ENCODE measurements around the gene PCARE. TPM values are rescaled to one million over a fixed set of nuclear protein-coding genes. Genes with fewer than 3 reads are reported as not detected.

Gene PCARE
- total RNA-seq, 4 donors from 2014 or later, result 0.20 to 0.30 (median 0.21) TPM

- H3K9me3 ChIP-seq, result no peaks in the 10 kb centered on the region
- peak overlapping the region in 1 of 4 donors; percentile 38 for H3K4me3 ChIP-seq
- TF ChIP-seq POLR2A (IDR thresholded peaks at IDR 0.05) (no peak), EP300 (IDR thresholded peaks at IDR 0.05) (no peak), CTCF (IDR thresholded peaks at IDR 0.05) (no peak)
- WGBS, 2 donors, result 57 to 66% methylated on average over 17 of the region's 17 CpGs
- DNase-seq (ENCODE audit: low spot score in 2 of 2), result peak in 1 of 2 donors; percentile 14
- no peaks in the 10 kb centered on the region for H3K36me3 ChIP-seq
- H3K27ac ChIP-seq, result peak overlapping the region in 3 of 4 donors; percentile 66 to 78 (median 73)
- H3K27me3 ChIP-seq, result no peaks in the 10 kb centered on the region
- H3K4me1 ChIP-seq, result peaks cover 0 to 54% (median 29%) of the 10 kb centered on the region in 4 donors
These were observed 58.4 kb downstream of the PCARE start for GRCh38 chr2:29015701-29016470.

GRCh38 chr2:29014811-29015421, 59.4 kb downstream of the PCARE start:
- DNase-seq (ENCODE audit: low spot score in 2 of 2), result peak in 1 of 2 donors; percentile 15
- H3K27me3 ChIP-seq, result no peaks in the 10 kb centered on the region
- TF ChIP-seq EP300 (IDR thresholded peaks at IDR 0.05) (no peak), POLR2A (IDR thresholded peaks at IDR 0.05) (no peak), CTCF (IDR thresholded peaks at IDR 0.05) (no peak)
- H3K9me3 ChIP-seq, result no peaks in the 10 kb centered on the region
- peak overlapping the region in 3 of 4 donors; percentile 66 to 78 (median 73) for H3K27ac ChIP-seq
- no peaks in the 10 kb centered on the region for H3K36me3 ChIP-seq
- WGBS, 2 donors, result 64 to 67% methylated on average over 13 of the region's 13 CpGs
- peaks cover 0 to 63% (median 34%) of the 10 kb centered on the region in 4 donors for H3K4me1 ChIP-seq
- H3K4me3 ChIP-seq, result peak overlapping the region in 1 of 4 donors; percentile 38

GRCh38 chr2:29014331-29014730, 60.0 kb downstream of the PCARE start:
- 73 to 75% methylated on average over 8 of the region's 8 CpGs for WGBS, 2 donors
- H3K27me3 ChIP-seq, result no peaks in the 10 kb centered on the region
- no peak for DNase-seq (ENCODE audit: low spot score in 2 of 2)
- H3K9me3 ChIP-seq, result no peaks in the 10 kb centered on the region
- TF ChIP-seq POLR2A (IDR thresholded peaks at IDR 0.05) (no peak), EP300 (IDR thresholded peaks at IDR 0.05) (no peak), CTCF (IDR thresholded peaks at IDR 0.05) (no peak)
- peak overlapping the region in 1 of 4 donors; percentile 38 for H3K4me3 ChIP-seq
- H3K36me3 ChIP-seq, result no peaks in the 10 kb centered on the region
- H3K4me1 ChIP-seq, result peaks cover 0 to 63% (median 36%) of the 10 kb centered on the region in 4 donors
- peak overlapping the region in 3 of 4 donors; percentile 28 to 78 (median 73) for H3K27ac ChIP-seq

- WGBS, 2 donors, result 82% methylated on average over 11 of the region's 11 CpGs
- Histone ChIP-seq H3K4me3 (no peak overlapping the region), H3K27me3 (no peaks in the 10 kb centered on the region), H3K9me3 (no peaks in the 10 kb centered on the region), H3K36me3 (no peaks in the 10 kb centered on the region), H3K4me1 (peaks cover 0 to 63% (median 36%) of the 10 kb centered on the region in 4 donors), H3K27ac (peak overlapping the region in 2 of 4 donors; percentile 73 to 78)
- DNase-seq (ENCODE audit: low spot score in 2 of 2), result no peak
- no peak for TF ChIP-seq POLR2A (IDR thresholded peaks at IDR 0.05)
- TF ChIP-seq EP300 (IDR thresholded peaks at IDR 0.05), result no peak
- no peak for TF ChIP-seq CTCF (IDR thresholded peaks at IDR 0.05)
These were observed 61.1 kb downstream of the PCARE start for GRCh38 chr2:29013057-29013780.
